ENCODE measurements around the gene MFN2. TPM values are rescaled to one million over a fixed set of nuclear protein-coding genes. Genes with fewer than 3 reads are reported as not detected.
"Not testable (repeated sequence)": the region's sequence is repeated elsewhere in the genome, so short reads cannot be mapped to it uniquely, and the experiment has no call there.

The MFN2 gene
- total RNA-seq, 1 donor from 2014 or later: 663 TPM

DNA sequence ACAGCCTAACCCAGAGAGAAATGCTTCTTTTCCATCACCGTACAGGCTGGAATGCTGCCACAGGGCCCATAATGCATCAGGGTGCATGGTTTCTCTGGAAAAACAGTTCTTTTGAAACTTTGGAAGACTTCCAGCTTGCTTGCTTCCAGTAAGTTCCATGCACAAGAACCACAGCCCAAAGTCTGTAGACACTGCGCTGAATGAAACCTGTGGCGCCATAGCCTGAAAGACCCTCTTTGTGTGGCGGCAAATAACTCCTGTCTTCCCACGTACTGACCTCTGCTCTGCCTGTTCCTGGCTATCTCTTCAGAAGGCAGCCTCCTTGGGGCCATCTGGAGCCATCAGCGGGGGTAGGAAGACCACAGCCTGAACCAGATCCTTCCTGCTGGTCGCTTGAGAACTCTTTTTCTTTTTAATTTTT, 54.1 kb downstream of the MFN2 start:
- H3K27ac ChIP-seq (replicated peaks): peak overlapping the region; percentile 51
- TF ChIP-seq, protein P1, sequence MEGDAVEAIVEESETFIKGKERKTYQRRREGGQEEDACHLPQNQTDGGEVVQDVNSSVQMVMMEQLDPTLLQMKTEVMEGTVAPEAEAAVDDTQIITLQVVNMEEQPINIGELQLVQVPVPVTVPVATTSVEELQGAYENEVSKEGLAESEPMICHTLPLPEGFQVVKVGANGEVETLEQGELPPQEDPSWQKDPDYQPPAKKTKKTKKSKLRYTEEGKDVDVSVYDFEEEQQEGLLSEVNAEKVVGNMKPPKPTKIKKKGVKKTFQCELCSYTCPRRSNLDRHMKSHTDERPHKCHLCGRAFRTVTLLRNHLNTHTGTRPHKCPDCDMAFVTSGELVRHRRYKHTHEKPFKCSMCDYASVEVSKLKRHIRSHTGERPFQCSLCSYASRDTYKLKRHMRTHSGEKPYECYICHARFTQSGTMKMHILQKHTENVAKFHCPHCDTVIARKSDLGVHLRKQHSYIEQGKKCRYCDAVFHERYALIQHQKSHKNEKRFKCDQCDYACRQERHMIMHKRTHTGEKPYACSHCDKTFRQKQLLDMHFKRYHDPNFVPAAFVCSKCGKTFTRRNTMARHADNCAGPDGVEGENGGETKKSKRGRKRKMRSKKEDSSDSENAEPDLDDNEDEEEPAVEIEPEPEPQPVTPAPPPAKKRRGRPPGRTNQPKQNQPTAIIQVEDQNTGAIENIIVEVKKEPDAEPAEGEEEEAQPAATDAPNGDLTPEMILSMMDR (IDR thresholded peaks at IDR 0.05; ENCODE audit: borderline replicate concordance): no peak
- H3K9me3 ChIP-seq (replicated peaks): no peaks in the 10 kb centered on the region
- H3K4me3 ChIP-seq: no peak overlapping the region
- peaks cover 20% of the 10 kb centered on the region for H3K36me3 ChIP-seq
- peaks cover 11% of the 10 kb centered on the region for H3K4me1 ChIP-seq
- intact Hi-C loops (cut with micrococcal nuclease): no loop called here
- DNase-seq: peak; percentile 36
- H3K27me3 ChIP-seq (ENCODE audit: low read depth): peaks cover 4% of the 10 kb centered on the region

DNA sequence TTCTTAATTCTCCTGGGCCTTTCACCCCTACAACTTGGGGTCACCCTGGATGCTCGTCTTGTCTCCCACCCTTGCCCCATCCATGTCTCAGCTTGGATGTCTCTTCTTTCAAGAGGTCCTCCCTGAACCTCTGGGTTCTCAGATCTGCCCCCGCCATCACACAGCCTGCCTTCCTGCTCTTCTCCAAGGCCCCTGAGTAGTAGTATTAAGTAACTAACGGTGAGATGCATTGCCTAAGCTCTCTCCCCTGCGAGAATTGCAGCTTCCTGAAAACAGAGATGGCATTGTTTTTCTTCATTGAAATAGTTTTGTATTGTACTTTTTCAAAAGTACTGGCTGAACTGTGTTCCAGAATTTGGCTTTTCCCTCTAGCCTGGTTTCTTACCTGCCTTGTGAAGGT, 55.1 kb downstream of the MFN2 start:
- intact Hi-C loops (cut with micrococcal nuclease): no loop called here
- Histone ChIP-seq H3K27ac (replicated peaks) (no peak overlapping the region), H3K9me3 (replicated peaks) (no peaks in the 10 kb centered on the region), H3K36me3 (peaks cover 11% of the 10 kb centered on the region), H3K4me1 (peaks cover 11% of the 10 kb centered on the region), H3K4me3 (no peak overlapping the region), H3K27me3 (ENCODE audit: low read depth) (peaks cover 4% of the 10 kb centered on the region)
- TF ChIP-seq, protein P1 (IDR thresholded peaks at IDR 0.05; ENCODE audit: borderline replicate concordance): no peak
- DNase-seq: no peak

DNA sequence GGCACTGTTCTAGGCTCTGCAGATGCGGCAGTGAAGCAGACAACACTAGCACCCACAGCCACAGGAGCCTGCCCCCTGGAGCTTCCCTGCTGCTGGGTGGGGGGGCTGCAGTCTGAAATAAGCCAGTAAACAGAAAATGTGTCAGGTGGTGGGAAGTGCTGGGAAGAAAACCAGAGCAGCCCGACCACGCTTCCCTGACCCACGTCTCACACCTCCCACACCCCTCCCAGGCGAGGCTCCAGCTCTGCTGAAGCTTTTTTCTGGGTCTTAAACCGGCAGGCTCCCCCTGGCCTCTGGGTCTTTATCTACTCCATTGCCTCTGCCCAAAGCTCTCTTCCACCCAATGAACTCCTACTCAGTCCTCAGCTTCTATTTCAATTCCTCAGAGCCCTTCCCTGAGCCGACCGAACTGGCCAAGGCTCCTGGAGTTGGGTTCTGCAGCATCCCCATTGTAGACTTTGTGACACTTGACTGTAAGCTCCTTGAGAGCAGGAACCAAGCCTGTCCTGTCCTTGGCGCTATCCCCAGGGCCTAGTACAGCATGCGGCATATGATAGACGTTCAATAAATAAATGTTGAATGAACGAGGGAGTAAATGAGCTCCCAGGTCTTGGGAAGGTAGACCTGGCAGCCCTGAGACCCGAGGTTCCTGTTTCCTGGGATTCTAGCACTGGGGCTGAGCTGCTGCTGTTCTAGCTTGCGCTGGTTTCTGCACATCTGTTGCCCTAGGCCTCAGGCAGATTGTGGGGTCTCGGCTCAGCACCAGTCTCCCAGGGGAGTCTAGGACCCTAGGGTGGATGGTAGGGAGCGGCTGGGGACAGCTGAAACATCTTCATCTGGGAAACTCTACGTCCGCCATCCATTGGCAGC, 57.5 kb downstream of the MFN2 start:
- DNase-seq: no peak
- Histone ChIP-seq H3K36me3 (no peaks in the 10 kb centered on the region), H3K4me1 (peaks cover 11% of the 10 kb centered on the region), H3K27ac (replicated peaks) (no peak overlapping the region), H3K27me3 (ENCODE audit: low read depth) (peaks cover 4% of the 10 kb centered on the region), H3K9me3 (replicated peaks) (no peaks in the 10 kb centered on the region), H3K4me3 (no peak overlapping the region)
- intact Hi-C loops (cut with micrococcal nuclease): no loop called here
- TF ChIP-seq, protein P1 (IDR thresholded peaks at IDR 0.05; ENCODE audit: borderline replicate concordance): no peak

DNA sequence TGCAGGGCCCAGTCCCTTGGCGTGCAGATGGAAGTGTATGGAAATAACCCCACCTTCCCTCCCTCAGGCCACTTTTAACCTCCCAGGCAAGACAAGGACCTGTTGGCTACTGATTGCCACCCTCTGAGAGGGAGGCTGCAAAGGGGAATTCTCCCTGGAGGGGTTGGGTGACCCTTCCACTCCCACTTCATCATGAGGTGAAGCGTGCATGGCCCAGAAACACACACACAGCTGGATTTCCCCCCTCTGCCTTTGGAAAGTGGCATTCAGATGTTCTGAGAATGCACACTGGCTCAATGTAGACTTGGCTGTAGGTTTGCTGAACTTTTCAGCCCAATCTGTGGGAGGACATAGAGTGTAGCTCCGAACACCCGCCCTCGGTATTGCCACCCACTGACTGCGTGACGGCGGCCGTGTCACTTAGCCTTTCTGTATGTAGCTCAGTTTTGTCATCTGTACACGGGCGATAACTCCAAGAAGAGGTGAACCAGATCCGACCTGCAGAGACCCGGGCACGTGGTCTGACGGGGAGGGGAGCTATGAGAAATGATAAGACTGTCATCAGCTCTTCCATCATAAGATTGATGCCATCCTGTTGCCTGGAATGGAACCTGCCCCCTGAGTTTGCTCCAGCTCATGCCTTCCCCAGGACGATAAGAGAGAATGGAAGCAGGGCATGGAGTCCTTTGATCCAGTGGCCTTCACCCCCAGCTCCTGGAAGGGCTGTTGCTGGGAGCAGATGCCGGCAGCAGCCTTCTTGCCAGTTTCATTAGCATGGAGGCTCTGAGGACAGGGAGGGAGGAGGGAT, 58.3 kb downstream of the MFN2 start:
- TF ChIP-seq, protein P1 (IDR thresholded peaks at IDR 0.05; ENCODE audit: borderline replicate concordance): no peak
- peaks cover 4% of the 10 kb centered on the region for H3K27me3 ChIP-seq (ENCODE audit: low read depth)
- peaks cover 11% of the 10 kb centered on the region for H3K4me1 ChIP-seq
- H3K4me3 ChIP-seq: no peak overlapping the region
- H3K36me3 ChIP-seq: no peaks in the 10 kb centered on the region
- DNase-seq: no peak
- H3K27ac ChIP-seq (replicated peaks): no peak overlapping the region
- H3K9me3 ChIP-seq (replicated peaks): no peaks in the 10 kb centered on the region
- intact Hi-C loops (cut with micrococcal nuclease): no loop called here

DNA sequence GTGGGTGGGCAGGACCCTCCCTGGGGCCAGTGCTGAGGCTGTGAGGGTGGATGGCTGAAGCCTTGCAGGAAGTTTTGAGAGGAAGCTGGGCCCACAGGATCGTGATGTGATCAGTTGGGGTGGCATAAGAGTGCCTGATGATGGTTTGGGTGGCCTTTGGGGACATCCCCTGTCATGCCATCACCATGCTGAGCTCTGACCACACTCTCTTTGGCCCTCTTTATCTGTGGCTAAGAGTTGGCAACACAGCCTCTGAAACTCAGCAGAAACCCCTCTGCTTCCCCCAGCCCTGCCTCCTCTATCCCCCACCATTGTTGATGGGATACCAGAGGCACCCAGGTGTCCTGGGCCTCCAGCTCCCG, 58.9 kb downstream of the MFN2 start:
- Histone ChIP-seq H3K36me3 (no peaks in the 10 kb centered on the region), H3K4me3 (no peak overlapping the region), H3K4me1 (peaks cover 9% of the 10 kb centered on the region), H3K27ac (replicated peaks) (no peak overlapping the region), H3K27me3 (ENCODE audit: low read depth) (peaks cover 4% of the 10 kb centered on the region), H3K9me3 (replicated peaks) (no peaks in the 10 kb centered on the region)
- TF ChIP-seq, protein P1 (IDR thresholded peaks at IDR 0.05; ENCODE audit: borderline replicate concordance): no peak
- no peak for DNase-seq
- intact Hi-C loops (cut with micrococcal nuclease): no loop called here

DNA sequence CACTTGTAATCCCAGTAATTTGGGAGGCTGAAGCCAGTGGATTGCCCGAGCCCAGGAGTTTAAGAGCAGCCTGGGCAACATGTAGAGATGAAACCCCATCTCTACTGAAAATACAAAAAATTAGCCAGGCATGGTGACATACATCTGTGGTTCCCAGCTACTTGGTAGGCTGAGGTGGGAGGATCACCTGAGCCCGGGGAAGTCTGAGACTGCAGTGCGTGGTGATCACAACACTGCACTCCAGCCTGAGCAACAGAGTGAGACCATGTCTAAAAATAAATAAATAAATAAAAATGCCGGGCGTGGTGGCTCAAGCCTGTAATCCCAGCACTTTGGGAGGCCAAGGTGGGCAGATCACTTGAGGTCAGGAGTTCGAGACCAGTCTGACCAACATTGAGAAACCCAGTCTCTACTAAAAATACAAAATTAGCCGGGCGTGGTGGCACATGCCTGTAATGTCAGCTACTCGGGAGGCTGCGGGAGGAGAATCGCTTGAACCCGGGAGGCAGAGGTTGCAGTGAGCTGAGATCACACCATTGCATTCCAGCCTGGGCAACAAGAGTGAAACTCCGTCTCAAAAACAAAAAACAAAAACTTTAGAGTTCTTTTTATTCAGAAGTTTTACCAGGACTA, 59.7 kb downstream of the MFN2 start:
- intact Hi-C loops (cut with micrococcal nuclease); H3K36me3 ChIP-seq; H3K9me3 ChIP-seq (replicated peaks); H3K27ac ChIP-seq (replicated peaks); H3K4me3 ChIP-seq; DNase-seq; H3K4me1 ChIP-seq; H3K27me3 ChIP-seq (ENCODE audit: low read depth): not testable (repeated sequence)
